ENCODE measurements around the gene PTPRF.

DNA sequence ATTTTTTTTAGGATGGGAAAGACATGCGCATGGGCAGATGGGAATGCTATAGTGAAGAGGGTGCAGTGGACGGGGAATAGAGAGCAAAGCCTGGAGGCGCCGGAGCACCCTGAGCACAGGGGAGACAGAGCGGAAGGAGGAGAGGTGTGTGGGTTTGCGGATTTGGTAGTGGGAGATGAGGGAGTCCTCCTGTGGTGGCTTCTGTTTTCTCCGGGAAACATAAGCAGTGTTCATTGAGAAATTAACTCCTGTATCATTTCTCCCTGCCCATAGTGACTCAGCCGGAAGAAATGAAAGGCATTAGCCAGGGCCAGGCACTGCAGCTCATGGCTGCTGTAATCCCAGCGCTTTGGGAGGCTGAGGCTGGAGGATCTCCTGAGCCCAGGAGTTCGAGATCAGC is 4.7 kb upstream of the PTPRF start:
- TF ChIP-seq EP300 (IDR thresholded peaks at IDR 0.05; ENCODE audit: borderline replicate concordance) (no peak), RAD21 (IDR thresholded peaks at IDR 0.05; ENCODE audit: low read depth) (no peak), TCF12 (IDR thresholded peaks at IDR 0.05; ENCODE audit: low read depth) (no peak), EGR1 (IDR thresholded peaks at IDR 0.05) (no peak), ZBTB7A (IDR thresholded peaks at IDR 0.05; ENCODE audit: low read depth) (no peak), TAF1 (IDR thresholded peaks at IDR 0.05; ENCODE audit: low read depth) (no peak), YY1 (IDR thresholded peaks at IDR 0.05; ENCODE audit: low read depth) (no peak), CREB1 (IDR thresholded peaks at IDR 0.05; ENCODE audit: low read depth) (no peak), CEBPB (IDR thresholded peaks at IDR 0.05) (no peak)
- TF ChIP-seq, protein P1, sequence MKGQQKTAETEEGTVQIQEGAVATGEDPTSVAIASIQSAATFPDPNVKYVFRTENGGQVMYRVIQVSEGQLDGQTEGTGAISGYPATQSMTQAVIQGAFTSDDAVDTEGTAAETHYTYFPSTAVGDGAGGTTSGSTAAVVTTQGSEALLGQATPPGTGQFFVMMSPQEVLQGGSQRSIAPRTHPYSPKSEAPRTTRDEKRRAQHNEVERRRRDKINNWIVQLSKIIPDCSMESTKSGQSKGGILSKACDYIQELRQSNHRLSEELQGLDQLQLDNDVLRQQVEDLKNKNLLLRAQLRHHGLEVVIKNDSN (IDR thresholded peaks at IDR 0.05), result no peak
- TF ChIP-seq, protein P2, sequence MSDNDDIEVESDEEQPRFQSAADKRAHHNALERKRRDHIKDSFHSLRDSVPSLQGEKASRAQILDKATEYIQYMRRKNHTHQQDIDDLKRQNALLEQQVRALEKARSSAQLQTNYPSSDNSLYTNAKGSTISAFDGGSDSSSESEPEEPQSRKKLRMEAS (IDR thresholded peaks at IDR 0.05), result no peak
- TF ChIP-seq, protein P3, sequence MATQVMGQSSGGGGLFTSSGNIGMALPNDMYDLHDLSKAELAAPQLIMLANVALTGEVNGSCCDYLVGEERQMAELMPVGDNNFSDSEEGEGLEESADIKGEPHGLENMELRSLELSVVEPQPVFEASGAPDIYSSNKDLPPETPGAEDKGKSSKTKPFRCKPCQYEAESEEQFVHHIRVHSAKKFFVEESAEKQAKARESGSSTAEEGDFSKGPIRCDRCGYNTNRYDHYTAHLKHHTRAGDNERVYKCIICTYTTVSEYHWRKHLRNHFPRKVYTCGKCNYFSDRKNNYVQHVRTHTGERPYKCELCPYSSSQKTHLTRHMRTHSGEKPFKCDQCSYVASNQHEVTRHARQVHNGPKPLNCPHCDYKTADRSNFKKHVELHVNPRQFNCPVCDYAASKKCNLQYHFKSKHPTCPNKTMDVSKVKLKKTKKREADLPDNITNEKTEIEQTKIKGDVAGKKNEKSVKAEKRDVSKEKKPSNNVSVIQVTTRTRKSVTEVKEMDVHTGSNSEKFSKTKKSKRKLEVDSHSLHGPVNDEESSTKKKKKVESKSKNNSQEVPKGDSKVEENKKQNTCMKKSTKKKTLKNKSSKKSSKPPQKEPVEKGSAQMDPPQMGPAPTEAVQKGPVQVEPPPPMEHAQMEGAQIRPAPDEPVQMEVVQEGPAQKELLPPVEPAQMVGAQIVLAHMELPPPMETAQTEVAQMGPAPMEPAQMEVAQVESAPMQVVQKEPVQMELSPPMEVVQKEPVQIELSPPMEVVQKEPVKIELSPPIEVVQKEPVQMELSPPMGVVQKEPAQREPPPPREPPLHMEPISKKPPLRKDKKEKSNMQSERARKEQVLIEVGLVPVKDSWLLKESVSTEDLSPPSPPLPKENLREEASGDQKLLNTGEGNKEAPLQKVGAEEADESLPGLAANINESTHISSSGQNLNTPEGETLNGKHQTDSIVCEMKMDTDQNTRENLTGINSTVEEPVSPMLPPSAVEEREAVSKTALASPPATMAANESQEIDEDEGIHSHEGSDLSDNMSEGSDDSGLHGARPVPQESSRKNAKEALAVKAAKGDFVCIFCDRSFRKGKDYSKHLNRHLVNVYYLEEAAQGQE (IDR thresholded peaks at IDR 0.05; ENCODE audit: low read depth), result no peak
